Testis (tissue), 2 donors: ENCODE results near the gene MSRB1.

Experiments
- POLR2A ChIP-seq: fragments of 450-650 bp; IDR thresholded peaks from one replicate; pipeline ENCODE4 v1.6.1; 2017; ENCODE audit warnings: antibody characterized with exemption, mild to moderate bottlenecking, moderate library complexity
- TF ChIP-seq, protein P1 (sequence below), 3 experiments: fragments of 450-650 bp in 2 of 3; fragments of 200-600 bp in 1 of 3; sonication (generic) in 1 of 3; IDR thresholded peaks; one replicate each; pipeline ENCODE4 v1.5.1; 2016 to 2019; ENCODE audit warnings: antibody characterized with exemption in 3 of 3, mild to moderate bottlenecking in 2 of 3, moderate library complexity in 1 of 3

DNA sequence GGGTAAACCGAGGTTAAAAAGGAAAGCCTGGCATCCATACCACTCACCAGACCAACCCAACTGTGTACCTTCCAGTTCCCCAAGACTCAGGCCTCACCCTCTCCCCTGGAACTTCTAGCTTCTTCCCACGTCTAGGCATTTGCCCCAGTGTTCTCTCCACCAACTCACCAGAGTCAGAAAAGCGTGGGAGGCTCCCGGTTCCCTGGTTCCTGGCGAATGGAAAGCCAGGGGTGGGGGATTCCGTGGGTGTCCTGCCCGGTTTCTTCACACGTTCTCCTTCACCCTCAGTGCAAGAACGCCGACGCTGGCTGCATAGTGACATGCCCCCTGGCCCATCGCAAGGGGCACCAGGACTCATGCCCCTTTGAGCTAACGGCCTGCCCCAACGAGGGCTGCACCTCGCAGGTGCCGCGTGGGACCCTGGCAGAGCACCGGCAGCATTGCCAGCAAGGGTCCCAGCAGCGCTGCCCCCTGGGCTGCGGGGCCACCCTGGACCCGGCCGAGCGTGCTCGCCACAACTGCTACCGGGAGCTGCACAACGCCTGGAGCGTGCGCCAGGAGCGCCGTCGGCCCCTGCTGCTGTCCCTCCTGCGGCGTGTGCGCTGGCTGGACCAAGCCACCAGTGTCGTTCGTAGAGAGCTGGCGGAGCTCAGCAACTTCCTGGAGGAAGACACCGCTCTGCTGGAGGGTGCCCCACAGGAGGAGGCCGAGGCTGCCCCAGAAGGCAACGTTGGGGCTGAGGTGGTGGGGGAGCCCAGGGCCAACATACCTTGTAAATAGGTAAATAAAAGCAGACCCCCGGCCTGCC is 25.4 kb upstream of the MSRB1 start:
- TF ChIP-seq, protein P1, sequence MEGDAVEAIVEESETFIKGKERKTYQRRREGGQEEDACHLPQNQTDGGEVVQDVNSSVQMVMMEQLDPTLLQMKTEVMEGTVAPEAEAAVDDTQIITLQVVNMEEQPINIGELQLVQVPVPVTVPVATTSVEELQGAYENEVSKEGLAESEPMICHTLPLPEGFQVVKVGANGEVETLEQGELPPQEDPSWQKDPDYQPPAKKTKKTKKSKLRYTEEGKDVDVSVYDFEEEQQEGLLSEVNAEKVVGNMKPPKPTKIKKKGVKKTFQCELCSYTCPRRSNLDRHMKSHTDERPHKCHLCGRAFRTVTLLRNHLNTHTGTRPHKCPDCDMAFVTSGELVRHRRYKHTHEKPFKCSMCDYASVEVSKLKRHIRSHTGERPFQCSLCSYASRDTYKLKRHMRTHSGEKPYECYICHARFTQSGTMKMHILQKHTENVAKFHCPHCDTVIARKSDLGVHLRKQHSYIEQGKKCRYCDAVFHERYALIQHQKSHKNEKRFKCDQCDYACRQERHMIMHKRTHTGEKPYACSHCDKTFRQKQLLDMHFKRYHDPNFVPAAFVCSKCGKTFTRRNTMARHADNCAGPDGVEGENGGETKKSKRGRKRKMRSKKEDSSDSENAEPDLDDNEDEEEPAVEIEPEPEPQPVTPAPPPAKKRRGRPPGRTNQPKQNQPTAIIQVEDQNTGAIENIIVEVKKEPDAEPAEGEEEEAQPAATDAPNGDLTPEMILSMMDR (IDR thresholded peaks at IDR 0.05) = no peak
- no peak for TF ChIP-seq POLR2A
